Right ventricle myocardium inferior (tissue), 1 donor: ENCODE measurements around the gene ENTR1. TPM values are rescaled to one million over a fixed set of nuclear protein-coding genes. Genes with fewer than 3 reads are reported as not detected.

Experiments
- ATAC-seq: fragments of 200-7000 bp; cut with Tn5 transposase; one replicate; pipeline ENCODE4 v1.9.1; 2020; ENCODE audit warnings: mild to moderate bottlenecking, moderate library complexity
- DNase-seq: peaks from one replicate; pipeline ENCODE4 v3.0.0; 2021; ENCODE audit errors: missing footprints
- intact Hi-C: fragments of 100-400 bp; cut with DNase I; formaldehyde crosslinking; loops from one replicate; pipeline ENCODE4 v1.11.0; 2022
- long read RNA-seq: library from polyadenylated mRNA; unstranded; transcript quantifications from one replicate; pipeline ENCODE4 v2.0.0, GENCODE V29; 2021
- total RNA-seq: library from RNA; stranded (reverse); fragmentation: NEBNext Ultra II Directional; extraction: Animal tissue kit (Norgen Biotek cat#: 25700); gene quantifications from one replicate; pipeline ENCODE4 v1.2.1, GENCODE V29; 2021
- donor health status: DM: no; HTN: yes; CAD: no; lungs with severe emphysema.

The ENTR1 gene
- total RNA-seq, result 23.7 TPM
- long read RNA-seq, partial matches to known transcripts, result 2 of 12 reads
- long read RNA-seq, other reads (novel, unspliced or antisense), result 4 of 12 reads

GRCh38 chr9:136410500-136411287 lies at the start of gene ENTR1, which contains the start of gene PMPCA:
Gene ENTR1 (minus strand): TSS chr9:136410614. CDS start chr9:136410397, 217 bp downstream.
Gene PMPCA (plus strand): TSS chr9:136410658. CDS start chr9:136410669, 11 bp downstream.
- DNase-seq (peak; percentile 95), ATAC-seq (peak; percentile 88)
- intact Hi-C loops, result loop anchor here (2.0 kb wide), 1 partner anchor 28 kb away; the partner anchor contains the start of gene INPP5E

GRCh38 chr9:136459425-136459824 lies 49.0 kb upstream of the ENTR1 start:
- no peak for DNase-seq
- ATAC-seq, result no peak
- intact Hi-C loops, result no loop called here

- intact Hi-C loops, result no loop called here
- ATAC-seq (no peak), DNase-seq (no peak)
Observed at GRCh38 chr9:136457326-136457725, 46.9 kb upstream of the ENTR1 start.

DNA sequence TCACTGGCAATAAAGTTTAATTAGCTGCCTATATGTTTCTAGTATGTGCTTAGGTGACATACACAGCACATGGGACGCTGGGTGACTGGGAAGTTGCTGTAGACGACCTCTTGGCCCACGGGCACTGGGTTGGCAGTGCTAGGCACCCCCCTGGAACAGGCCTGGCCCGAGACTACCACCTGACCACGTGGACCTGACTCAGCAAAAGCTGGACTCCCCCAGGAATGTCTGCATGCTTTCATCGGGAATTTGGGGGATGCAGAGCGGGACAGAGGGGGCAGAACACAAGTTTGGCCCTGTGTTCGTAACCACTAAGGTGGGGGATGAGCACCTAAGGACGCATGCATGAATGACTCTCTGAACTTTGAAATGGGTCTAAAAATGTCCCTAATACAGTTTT lies 45.8 kb upstream of the ENTR1 start:
- ATAC-seq (no peak), DNase-seq (no peak)
- intact Hi-C loops, result no loop called here

DNA sequence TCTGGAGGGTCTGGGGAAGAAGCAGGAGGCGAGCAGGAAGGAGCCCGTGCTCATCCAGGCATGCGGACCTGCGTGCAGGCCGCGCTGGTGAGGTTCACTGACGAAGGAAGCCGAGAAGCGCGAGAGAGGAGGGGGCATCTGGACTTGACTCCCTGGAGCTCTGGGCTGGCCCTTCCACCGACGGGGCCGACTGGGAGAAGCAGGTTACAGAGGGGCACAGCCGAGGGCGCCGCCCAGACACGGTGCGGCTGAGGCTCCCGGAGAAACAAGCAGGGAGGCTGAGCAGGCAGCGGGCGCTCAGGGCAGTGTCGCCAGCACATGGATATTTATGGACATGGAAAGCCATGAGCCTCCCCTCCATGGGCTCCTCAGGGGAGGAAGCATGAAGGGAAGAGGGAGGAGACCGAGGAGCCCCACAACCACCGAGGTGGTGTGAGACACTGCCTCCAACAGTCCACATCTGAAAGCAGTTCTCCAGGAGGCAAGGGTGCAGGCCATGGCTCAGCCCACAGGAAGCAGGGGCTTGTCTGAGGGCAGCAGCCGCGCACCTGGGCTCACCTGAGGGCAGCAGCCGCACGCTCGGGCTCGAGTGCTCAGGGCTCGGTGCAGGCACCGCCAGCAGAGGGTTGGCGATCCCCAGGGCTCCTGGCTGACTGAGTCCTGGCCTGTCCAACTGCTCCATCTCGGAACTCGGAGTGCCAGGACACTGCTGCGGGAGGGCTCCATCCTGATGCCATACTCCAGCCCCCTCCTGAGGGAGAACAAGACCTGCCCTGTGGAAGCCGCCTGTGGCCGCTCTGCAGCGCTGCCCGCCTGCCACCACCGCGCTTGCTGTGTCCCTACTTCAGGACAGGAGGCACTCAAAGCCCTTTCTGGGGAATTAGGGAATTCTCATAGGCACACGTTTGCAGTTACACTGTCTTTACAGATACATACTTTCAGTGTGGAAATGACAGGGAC lies 44.9 kb upstream of the ENTR1 start:
- ATAC-seq (no peak), DNase-seq (no peak)
- intact Hi-C loops, result no loop called here

GRCh38 chr9:136454026-136454796 lies 43.8 kb upstream of the ENTR1 start:
- ATAC-seq, result no peak
- no peak for DNase-seq
- intact Hi-C loops, result no loop called here

- ATAC-seq, result no peak
- intact Hi-C loops, result no loop called here
- DNase-seq, result no peak
Observed at GRCh38 chr9:136453326-136453725, 42.9 kb upstream of the ENTR1 start.

- ATAC-seq, result no peak
- DNase-seq, result no peak
- intact Hi-C loops, result no loop called here
Observed at GRCh38 chr9:136451221-136451877, 40.9 kb upstream of the ENTR1 start.

DNA sequence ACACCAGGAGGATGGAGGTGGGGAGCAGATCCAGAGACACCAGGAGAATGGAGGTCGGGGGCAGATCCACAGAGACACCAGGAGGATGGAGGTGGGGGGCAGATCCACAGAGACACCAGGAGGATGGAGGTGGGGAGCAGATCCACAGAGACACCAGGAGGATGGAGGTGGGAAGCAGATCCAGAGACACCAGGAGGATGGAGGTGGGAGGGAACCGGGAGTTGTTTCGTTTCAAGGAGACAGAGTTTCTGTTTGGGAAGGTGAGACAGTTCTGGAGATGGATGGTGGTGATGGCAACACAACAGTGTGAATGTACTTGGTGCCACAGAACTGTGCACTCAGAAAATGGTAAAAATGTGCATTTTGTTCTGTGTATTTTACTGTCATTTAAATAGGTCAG lies 38.2 kb upstream of the ENTR1 start:
- intact Hi-C loops, result no loop called here
- DNase-seq, result no peak
- no peak for ATAC-seq

DNA sequence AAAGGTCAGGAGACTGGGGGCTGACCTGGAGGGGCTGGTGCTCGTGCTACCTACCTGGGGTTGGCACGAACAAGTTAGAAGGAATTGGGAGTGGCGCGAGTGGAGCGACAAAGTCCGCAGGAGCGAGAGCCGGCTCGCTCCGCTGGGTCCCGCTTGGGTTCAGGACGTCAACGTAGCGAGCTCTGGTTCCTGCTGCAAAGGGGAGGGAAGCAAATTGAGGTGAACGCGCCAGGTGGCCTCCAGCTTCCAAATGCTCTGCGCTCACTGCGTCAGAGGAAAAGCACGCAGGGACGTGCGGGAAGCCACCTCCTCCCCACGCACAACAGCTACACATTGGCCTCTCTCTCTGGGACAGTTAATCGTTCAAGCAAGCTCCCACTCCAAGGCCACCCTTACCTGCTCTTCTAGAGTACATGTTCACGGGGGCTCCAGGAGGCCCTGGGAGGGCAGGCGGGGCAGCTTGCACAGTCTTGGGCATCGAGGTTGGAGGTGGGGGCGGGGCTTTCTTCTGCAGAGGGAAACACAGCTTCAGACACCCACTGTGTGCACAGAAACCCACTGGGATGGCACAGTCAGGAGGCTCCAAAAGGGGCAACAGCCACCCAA lies 36.9 kb upstream of the ENTR1 start:
- DNase-seq (no peak), ATAC-seq (no peak)
- intact Hi-C loops, result no loop called here

GRCh38 chr9:136445799-136446198 lies 35.4 kb upstream of the ENTR1 start:
- DNase-seq (no peak), ATAC-seq (no peak)
- intact Hi-C loops, result no loop called here

DNA sequence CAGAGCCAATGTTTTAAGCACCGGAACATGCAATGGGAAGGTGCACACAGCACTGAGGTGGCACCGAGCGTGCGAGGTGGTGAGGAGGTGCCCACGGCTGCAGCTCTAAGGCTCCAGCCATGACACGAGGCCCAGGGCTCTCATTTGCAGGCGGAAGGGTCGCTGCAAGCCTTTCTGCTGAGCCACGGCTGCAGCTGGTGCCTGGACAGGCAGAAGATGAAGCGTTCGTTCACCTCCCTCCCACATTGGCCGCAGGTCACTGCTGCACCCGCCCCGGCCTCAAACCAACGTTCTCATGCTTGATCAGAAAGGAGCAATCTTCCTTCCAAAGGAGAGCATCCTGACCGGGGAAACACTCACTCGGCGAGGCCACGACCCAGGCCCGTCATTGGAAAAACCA lies 33.7 kb upstream of the ENTR1 start:
- intact Hi-C loops, result no loop called here
- ATAC-seq, result no peak
- no peak for DNase-seq

DNA sequence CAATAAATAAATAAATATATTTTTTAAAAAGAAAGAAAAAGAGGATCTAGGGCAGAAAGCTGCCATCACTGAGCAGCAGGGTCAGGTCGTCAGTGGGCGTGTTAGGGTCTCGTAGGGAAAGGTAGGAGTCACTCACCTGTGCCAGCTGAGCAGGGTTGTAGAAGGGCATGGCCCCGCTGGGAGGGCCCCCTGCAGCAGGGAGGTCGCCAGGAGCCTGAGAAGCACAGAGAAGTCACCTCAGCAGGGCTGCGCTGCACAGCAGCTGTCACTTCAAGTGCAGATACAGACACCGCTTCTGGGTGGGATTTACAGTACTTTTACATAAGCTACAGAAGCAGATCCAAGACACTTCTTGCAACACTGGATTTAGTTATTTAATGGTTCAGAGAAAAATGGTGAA lies 33.3 kb upstream of the ENTR1 start:
- no peak for DNase-seq
- ATAC-seq, result no peak
- intact Hi-C loops, result no loop called here

DNA sequence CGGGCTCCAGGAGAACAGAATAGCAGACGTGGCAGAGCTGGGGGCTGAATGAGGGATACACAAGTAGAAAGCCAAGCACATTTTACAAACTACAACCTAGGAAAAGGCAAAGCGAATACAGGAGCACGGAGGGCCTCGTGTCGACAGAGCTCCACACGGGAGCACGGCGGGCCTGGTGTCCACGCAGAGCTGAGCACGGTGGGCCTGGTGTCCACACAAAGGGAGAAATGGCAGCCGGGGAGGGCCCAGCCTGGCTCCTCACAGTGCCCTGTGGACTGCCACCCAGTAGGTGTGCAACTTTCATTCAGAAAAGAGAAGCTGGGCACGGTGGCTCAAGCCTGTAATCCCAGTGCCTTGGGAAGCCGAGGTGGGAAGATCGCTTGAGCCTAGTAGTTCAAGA lies 32.7 kb upstream of the ENTR1 start:
- DNase-seq (no peak), ATAC-seq (no peak)
- intact Hi-C loops, result no loop called here

DNA sequence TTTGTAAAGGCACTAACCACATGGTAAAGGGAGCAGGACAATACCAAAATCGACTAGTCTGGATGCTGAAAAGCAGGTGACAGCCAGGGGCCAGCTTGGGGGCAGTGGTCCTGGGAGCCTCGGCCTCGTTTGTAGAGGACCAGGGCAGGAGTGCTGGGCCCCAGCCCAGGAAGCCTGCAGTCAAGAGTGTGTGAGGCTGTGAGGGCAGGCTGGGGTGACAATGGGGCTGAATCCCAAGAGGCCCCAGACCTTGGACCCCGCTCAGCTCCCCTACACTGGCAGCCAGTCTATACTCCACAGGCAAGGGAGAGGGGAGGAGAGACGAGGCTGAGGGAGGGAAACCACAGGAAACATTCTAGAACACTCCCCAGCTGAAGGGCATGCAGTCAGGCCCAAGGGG lies 31.9 kb upstream of the ENTR1 start:
- ATAC-seq (no peak), DNase-seq (no peak)
- intact Hi-C loops, result no loop called here

GRCh38 chr9:136441681-136442245 lies 31.3 kb upstream of the ENTR1 start:
- ATAC-seq (no peak), DNase-seq (no peak)
- intact Hi-C loops, result no loop called here

DNA sequence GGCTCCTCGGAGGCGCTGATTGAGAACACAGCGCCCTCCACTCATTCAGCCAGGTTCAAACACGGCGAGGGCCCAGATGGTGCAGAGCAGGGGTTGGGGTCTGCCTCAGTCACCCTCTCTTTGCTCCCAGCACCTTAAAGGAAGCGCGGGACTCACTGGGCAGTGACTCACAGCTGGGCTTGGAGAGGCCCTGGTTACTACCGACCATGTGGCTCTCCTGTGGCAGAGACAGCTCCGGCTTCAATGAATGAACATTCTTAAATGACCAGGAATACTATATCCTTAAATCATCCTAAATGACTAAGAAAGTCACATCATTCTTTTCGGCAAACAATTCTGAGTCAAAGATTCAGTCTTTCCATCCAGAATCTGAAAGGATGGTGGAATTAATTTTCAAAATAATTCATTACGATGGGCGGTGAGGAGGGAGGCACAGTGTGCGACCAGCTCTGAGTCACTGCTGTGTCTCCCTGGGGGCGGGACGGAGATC lies 30.8 kb upstream of the ENTR1 start:
- no peak for ATAC-seq
- no peak for DNase-seq
- intact Hi-C loops, result no loop called here
